ENCODE measurements around the gene NOX5. TPM values are rescaled to one million over a fixed set of nuclear protein-coding genes. Genes with fewer than 3 reads are reported as not detected.

Gene NOX5
- total and polyA plus RNA-seq, 10 donors = 0.36 to 29.2 (median 13.5) TPM

- Histone ChIP-seq H3K27me3 (replicated peaks in 1 of 7) (peaks cover 0 to 5% (median 0%) of the 10 kb centered on the region in 7 donors), H3K27ac (no peak overlapping the region), H3K4me1 (no peaks in the 10 kb centered on the region), H3K4me3 (no peak overlapping the region), H3K9me3 (no peaks in the 10 kb centered on the region), H3K36me3 (no peaks in the 10 kb centered on the region)
- DNase-seq = no peak
- intact Hi-C loops (cut with DNase I; ENCODE audit: low total_unique reads) = no loop called here
- TF ChIP-seq CTCF (IDR thresholded peaks at IDR 0.05 in 8 of 11, conservative IDR thresholded peaks at IDR 0.05 in 3 of 11) (no peak), POLR2AphosphoS5 (IDR thresholded peaks at IDR 0.05) (no peak), POLR2A (IDR thresholded peaks at IDR 0.05) (no peak)
- WGBS, 5 donors = 65 to 89% (median 83%) methylated on average over 5 of the region's 5 CpGs
Measured at GRCh38 chr15:68990992-68991500, 23.4 kb upstream of the NOX5 start.

- TF ChIP-seq POLR2A (IDR thresholded peaks at IDR 0.05) (no peak), CTCF (IDR thresholded peaks at IDR 0.05 in 8 of 11, conservative IDR thresholded peaks at IDR 0.05 in 3 of 11) (no peak), POLR2AphosphoS5 (IDR thresholded peaks at IDR 0.05) (no peak)
- intact Hi-C loops (cut with DNase I; ENCODE audit: low total_unique reads) = no loop called here
- peaks cover 0 to 5% (median 0%) of the 10 kb centered on the region in 7 donors for H3K27me3 ChIP-seq (replicated peaks in 1 of 7)
- H3K4me3 ChIP-seq = no peak overlapping the region
- no peak overlapping the region for H3K27ac ChIP-seq
- no peaks in the 10 kb centered on the region for H3K4me1 ChIP-seq
- H3K9me3 ChIP-seq = no peaks in the 10 kb centered on the region
- no peak for DNase-seq
- H3K36me3 ChIP-seq = no peaks in the 10 kb centered on the region
- whole genome bisulfite sequencing, 5 donors = 79 to 98% (median 95%) methylated on average over 4 of the region's 4 CpGs
Measured at GRCh38 chr15:68991723-68992122, 22.8 kb upstream of the NOX5 start.

DNA sequence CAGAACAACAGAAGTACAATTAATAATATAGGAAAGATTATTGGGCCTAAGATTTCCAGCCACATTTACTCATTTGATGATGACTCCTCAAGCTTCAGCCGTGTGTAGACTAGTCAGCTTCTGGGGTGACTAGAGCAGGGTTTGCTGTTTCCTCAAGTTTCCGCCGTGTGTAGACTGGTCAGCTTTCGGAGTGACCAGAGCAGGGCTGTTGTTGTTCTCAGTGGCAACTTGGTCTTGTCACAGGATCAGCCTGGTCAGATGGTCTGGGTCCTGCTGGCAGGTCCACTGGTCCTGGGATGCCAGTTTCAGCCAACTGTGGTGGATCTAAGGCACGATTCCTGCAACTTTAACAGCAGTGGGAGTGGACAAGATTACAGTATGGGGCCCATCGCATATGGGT, 21.8 kb upstream of the NOX5 start:
- H3K27me3 ChIP-seq (replicated peaks in 1 of 7) = peaks cover 0 to under 1% (median 0%) of the 10 kb centered on the region in 7 donors
- H3K4me3 ChIP-seq = no peak overlapping the region
- no peak overlapping the region for H3K27ac ChIP-seq
- peaks cover 0 to 5% (median 0%) of the 10 kb centered on the region in 6 donors for H3K4me1 ChIP-seq
- no peaks in the 10 kb centered on the region for H3K9me3 ChIP-seq
- intact Hi-C loops (cut with DNase I; ENCODE audit: low total_unique reads) = no loop called here
- no peak for DNase-seq
- TF ChIP-seq CTCF (IDR thresholded peaks at IDR 0.05 in 8 of 11, conservative IDR thresholded peaks at IDR 0.05 in 3 of 11) (no peak), POLR2A (IDR thresholded peaks at IDR 0.05) (no peak), POLR2AphosphoS5 (IDR thresholded peaks at IDR 0.05) (no peak)
- H3K36me3 ChIP-seq = no peaks in the 10 kb centered on the region
- whole genome bisulfite sequencing, 5 donors = 90 to 95% (median 92%) methylated on average over 5 to 6 of the region's 6 CpGs

DNA sequence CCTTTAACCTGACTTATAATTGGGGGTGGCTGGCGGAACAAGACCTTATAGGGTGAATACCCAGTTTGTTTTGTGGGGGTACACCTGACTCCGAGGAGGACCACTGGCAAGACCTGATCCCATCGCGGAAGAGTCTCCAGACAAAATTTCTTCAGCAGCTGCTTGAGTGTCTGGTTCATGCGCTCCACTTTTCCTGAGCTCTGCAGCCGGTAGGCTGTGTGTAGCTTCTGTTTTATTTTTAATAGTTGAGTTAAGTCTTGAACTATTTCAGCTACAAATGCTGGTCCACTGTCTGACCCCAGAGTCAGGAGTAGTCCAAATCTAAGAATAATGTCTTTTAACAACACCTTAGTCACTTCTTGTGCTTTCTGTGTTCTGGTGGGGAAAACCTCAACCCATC, 21.2 kb upstream of the NOX5 start:
- H3K27ac ChIP-seq = no peak overlapping the region
- no peak for DNase-seq
- 92 to 98% (median 96%) methylated on average over 6 of the region's 6 CpGs for WGBS, 5 donors
- intact Hi-C loops (cut with DNase I; ENCODE audit: low total_unique reads) = no loop called here
- H3K36me3 ChIP-seq = no peaks in the 10 kb centered on the region
- peaks cover 0 to 5% (median 0%) of the 10 kb centered on the region in 6 donors for H3K4me1 ChIP-seq
- TF ChIP-seq CTCF (IDR thresholded peaks at IDR 0.05 in 8 of 11, conservative IDR thresholded peaks at IDR 0.05 in 3 of 11) (no peak), POLR2A (IDR thresholded peaks at IDR 0.05) (no peak), POLR2AphosphoS5 (IDR thresholded peaks at IDR 0.05) (no peak)
- H3K27me3 ChIP-seq (replicated peaks in 1 of 7) = no peaks in the 10 kb centered on the region
- H3K9me3 ChIP-seq = no peaks in the 10 kb centered on the region
- H3K4me3 ChIP-seq = no peak overlapping the region
